Measurements from ENCODE around the gene KRTAP4-6.

DNA sequence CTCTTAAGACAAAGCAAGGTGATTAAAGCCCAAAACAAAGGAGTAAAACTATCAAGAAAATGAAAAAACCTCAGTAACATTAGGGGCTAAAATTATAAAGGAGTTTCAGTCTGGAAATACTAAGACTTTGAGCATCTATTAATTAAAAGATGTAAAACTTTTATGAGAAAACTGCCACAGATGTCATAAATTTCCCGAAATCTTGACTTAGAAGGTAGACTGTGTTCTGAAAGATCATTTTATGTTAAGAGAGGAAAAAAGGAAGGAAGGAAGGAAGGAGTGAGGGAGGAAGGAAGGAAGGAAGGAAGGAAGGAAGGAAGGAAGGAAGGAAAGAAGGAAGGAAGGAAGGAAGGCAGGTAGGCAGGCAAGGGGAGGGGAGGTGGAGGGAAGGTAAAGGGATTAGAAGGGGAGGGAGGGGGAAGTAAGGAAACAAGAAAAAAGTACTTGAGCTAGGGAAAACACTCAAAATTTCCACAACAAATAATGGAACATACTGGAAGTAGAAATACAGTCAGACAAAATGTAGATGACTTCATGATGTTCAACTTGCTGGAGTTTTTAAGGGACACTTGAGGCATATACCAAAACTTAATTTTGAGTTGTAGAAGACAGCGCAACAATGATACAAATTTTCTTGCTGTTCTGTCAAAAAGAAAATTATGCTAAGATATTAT is 7.3 kb upstream of the KRTAP4-6 start:
- no peak for TF ChIP-seq CTCF (IDR thresholded peaks at IDR 0.05; ENCODE audit: insufficient read depth, low read length, poor library complexity, severe bottlenecking)
- TF ChIP-seq EZH2phosphoT487 (conservative IDR thresholded peaks at IDR 0.05; ENCODE audit: low read length): no peak
